Femur (tissue), 1 donor: ENCODE measurements around the gene PNPLA7.

Source experiments
- DNase-seq: peaks from one replicate; pipeline ENCODE4 v3.0.0-alpha.2; 2017

PNPLA7 gene

DNA sequence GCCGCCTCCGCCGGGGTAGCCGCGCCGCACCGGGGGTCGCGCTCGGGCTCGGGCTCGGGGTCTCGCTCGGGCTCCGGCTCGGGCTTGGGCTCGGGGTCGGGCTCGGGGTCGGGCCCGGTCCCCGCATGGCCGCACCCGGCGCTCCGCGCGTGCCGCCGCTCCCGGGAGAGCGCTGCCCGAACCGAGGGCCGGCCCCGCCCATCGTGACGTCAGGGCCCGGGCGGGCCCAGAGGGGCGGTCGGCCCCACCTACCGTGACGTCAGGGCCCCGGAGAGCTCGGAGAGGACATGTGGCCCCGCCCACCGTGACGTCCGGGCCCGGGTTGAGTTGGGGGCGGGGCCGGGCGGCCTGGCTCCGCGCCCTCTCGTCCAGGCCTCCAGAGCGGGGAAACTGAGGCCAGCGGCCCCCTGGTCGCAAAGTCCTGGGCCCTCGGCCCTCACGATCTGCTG, 91.0 kb downstream of the PNPLA7 start, which contains the start of gene NSMF:
Gene NSMF, minus strand, starts transcription at position 183 of the 449 bp plus-strand sequence. CDS start 232 bp downstream, outside the sequence.
- peak; percentile 95 for DNase-seq

DNA sequence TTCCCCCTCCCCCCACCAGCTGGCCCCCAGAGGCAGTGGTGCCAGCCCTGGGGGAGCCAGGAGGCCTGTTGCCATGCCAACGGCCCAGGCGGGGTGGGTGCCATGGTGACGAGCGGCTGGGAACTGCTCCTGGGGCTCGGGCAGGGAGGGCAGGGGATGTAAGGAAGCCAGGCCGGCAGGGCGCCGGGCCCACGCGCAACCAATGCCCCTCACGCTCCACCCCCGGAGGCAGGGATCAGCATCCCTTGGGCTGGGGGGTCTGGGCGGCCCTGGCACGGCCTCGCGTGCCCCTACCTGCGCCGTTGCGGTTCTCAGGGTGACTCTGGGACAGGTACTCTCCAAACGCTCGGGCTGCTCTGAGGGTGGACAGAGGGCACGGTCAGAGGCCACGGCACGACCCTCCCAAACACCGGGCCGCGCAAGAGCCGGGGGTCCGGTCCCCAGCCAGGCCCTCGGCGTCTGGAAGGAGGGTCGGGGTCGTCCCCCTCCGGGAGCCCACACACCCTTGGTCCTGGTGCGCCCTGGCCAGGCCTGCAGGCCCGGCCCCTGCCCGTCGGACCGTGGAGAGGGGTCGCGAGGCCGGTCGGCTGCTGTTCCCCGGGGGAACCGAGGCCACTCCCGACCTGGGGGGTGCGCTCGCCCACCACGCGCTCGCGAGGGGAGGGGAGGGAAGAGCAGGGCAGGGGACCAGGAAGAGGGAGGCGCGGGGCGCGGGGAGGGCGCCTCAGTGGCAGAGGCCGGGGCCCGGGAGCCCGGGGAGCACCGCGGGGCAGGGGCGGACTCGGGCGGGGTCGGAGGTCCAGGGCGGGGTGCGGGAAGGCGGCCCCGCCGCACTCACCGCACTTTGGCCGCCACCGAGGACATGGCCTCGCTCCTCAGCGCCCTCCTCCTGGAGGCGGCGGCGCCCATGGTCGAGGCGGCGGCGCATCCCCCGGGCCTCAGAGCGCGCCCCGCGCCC, 91.7 kb downstream of the PNPLA7 start:
- peak; percentile 58 for DNase-seq

DNA sequence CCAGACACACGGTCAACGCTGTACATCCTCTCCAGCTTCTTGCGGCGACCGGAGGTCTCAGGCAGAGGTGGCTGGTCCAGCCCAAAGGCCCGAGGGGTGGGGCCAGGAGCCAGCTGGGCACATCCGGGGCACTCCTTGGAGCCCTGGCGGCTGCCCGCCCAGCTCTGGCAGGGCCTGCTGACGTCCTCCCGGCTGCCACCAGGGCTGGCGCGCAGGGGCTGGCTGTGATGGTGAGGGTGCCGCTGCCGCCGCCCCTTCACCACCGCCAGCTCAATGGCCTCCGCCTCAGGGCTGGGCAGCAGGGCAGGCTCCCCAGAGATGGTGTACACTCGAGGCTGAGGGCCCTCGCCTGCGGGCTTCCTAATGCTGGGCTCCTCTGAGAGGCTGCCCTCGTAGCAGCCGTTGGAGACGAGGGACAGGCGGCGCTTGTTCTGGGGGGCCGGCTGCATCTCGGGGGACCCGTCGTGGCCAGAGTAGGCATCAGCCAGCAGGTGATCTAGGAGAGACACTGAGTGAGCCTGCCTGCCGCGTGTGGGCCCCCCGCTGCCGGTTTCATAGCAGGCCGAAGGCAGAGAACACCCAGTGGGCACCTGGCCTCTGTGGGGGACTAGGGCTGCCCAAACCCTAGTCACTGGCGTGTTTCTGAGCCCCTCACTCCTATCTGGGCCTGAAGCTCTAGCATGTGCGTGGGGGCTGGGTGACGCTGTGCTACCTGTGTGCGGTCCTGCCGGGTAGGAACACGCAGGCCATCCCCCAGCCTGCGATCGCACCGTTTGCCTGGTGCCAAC, 92.6 kb downstream of the PNPLA7 start:
- peak; percentile 36 for DNase-seq

DNA sequence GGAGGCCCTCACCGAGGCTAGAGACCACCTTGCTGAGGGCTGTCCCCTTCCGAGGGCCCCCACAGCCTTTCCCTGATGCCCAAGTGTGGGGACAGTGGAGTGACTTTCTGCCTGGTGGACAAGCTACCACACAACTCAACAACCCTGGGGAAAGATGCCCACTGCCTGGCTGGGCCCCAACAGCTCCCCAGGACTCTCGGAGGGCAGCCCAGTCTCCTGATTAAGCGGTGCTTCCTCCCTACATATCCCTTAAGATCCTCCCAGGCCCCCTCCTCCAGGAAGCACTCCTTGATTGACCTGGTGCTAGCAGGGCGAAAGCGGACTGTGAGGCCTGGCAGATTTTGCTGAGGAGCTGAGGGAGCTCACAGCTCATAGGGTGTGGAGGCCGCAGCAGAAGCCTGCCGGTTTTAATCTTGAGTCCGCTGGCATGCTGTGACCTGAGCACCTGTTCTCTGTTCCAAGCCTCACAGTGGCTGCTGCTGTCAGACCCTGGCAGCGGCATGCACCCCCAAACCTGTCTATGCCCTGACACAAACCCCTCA, 93.3 kb downstream of the PNPLA7 start:
- DNase-seq = peak; percentile 28

DNA sequence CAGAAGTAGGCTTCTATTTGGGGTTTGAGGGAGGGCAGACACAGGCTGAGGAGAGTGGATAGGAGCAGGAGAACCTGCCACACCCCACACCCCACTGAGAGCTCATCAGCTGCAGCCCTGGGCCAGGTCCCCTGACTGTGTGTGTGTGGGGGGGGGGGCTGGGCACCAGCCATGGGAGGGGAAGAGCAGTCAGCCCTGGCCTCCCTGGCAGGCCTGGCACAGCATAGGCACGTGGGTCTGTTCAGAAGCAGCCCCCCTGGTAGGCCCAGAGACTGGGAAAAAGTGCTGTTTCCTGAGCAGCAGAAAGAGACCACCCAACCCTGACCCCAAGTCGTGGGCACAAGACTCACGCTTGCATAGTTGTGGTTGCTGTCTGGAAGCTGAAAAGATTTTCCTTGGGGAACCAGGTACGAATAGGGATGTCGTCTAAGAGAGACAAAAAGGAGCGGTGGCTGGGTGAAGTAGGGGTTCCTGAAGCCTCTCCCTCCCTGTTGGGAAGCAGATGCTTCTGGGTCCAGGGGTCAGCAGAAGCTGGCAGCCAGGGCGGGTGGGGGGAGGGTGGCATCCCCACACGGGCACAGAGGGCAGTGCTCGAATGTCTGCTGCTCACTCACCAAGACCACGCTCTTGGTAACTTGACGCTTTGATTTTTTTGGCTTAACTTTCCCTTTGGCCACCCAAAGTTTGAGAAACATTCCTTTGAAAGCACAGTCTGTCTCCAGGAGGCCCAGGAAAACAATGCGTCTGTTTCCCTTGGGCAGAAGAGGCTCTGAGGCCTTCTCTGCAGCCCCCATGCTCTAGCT, 93.9 kb downstream of the PNPLA7 start:
- DNase-seq = peak; percentile 30

DNA sequence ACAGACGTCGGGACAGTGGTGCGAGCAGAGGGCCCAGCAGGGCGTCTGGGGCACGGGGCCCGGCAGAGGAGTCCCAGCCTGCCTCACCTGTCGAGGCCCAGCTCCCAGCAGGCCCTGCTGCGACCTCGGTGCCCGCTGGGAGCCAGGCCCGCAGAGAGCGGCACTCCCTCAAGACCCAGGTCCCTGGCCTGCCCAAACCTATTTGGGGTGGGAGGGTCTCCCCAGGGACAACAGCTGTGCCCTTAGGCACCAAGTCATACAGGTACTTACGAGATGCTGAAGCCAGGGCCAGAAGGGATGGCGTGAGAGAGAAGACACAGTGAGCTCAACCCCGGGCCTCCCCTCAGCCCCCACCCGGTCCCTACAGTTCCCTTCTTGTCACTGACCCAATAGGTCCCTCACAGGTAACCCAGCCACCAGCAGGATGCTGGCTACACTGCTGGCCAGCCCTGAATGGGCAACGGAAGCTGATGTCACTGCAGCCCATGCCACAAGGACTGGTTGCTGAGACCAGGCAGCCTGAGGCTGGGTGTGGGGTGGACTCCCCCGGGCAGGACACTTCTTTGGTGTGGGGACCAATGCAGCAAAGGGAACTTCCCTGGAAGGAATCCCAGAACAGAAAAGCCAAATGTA, 94.7 kb downstream of the PNPLA7 start:
- DNase-seq = peak; percentile 26

DNA sequence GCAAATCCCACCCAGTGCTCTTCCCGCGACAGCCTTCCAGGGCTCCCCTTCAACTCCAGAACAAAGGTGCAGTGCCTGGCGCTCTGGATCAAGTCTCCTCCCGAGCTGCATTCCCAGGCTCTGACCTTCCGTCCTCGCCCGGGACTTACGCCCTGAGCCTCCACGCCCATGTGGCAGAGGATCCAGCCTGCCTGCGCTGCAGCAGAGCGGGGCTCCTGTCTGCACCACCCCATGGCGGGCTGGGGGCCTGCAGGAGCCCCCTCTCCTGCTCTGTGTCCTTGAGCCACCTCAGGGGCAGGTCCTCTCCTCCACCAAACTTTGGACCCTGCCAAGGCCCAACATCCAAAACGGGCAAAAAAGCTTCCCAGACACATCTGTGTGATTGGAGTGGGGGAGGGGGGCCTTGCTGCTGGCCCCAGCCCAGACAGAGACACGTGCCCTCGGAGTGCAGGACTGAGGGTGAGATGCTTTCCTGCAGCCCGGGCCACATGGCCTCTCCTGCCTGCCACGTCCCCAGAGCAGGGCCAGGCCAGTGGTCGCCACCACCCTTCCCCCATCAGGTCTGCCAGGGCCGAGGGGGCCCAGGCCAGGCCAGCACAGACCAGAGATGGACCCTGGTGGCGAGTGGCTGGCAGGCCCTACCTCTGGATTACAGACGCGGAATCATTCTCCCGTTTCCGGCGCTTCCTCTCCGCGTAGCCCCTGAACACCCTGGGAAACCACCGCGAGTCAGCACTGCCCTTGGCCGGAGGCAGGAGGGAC, 95.4 kb downstream of the PNPLA7 start:
- DNase-seq = peak; percentile 42

DNA sequence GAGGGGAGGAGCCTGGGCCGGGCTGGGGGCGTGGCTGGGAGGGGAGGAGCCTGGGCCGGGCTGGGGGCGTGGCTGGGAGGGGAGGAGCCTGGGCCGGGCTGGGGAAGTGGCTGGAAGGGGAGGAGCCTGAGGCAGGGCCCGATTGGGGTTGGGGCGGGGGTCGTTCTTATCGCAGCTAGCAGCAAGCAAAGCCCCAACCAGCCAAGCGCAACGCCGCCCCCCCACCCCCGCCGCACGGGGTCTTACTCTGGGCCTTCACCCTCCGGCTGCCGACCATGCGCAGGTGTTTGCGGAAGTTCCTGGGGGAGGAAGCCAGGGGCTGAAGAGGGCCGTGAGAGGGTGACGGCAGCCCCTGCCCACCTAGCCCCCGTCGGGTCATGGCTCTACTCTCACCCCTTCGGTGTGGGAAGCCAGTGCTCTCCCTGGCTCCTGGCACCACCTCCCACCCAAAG, 96.0 kb downstream of the PNPLA7 start:
- DNase-seq = peak; percentile 72

DNA sequence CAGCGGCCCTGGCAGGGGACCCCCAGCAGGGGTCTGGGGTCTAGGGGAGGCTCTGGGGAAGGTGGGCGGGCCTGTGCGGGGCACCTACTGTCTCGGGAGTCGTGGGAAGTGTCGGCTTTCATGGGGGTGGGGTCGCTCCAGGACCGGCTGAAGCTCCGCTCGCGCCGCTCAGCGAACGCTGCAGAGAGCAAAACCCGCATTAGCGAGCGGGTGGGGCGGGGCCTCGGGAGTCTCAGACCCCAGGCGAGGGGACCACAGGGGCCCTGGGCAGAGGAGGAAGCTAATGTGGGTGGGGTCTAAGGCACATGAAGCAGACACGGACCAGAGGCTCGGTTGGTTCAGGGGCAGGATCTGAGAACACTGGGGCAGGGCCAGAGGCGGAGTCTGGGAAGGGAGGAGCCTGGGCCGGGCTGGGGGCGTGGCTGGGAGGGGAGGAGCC, 96.5 kb downstream of the PNPLA7 start:
- peak; percentile 81 for DNase-seq

DNA sequence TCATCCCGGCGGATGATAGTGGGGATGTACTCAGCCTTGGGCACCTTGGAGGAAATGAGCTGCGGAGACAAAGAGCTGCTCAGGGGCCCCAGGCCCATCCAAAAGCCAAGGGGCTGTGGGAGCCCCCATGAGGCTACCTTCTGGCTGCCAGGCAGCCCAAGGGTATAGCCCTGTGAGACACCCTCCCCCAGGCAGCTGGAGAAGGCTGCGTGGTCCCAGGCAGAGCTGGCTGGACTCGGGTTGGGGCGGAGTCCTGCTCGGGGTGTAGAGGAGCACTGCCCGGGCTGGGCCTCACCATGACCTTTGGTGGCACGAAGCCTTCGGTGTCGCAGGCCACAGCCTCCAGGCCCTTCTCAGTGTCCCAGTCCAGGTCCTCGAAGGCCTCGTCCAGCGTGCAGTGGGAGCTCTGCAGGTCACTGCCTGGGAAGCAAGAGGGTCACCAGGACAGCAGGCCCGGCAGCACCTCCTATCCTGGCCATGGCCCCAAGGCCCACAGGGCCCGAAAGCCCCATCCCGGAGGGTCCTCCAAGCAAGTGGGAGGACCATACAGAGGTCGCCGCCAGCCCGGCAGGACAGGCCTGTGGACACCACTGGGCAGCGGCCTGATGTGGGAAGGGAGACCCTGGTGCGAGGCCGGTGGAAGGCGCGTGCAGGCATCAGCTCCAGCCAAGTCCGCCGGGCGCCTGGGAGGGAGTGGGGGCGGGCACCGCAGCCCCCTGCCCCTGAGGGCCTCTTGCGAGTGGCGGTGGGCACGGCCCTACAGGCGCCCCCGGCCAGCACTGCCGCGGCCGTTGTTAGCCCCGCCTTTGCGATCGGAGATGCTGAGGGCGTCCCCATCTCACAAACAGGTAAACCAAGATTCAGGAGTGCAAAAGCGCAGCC, 97.2 kb downstream of the PNPLA7 start:
- peak; percentile 47 for DNase-seq

DNA sequence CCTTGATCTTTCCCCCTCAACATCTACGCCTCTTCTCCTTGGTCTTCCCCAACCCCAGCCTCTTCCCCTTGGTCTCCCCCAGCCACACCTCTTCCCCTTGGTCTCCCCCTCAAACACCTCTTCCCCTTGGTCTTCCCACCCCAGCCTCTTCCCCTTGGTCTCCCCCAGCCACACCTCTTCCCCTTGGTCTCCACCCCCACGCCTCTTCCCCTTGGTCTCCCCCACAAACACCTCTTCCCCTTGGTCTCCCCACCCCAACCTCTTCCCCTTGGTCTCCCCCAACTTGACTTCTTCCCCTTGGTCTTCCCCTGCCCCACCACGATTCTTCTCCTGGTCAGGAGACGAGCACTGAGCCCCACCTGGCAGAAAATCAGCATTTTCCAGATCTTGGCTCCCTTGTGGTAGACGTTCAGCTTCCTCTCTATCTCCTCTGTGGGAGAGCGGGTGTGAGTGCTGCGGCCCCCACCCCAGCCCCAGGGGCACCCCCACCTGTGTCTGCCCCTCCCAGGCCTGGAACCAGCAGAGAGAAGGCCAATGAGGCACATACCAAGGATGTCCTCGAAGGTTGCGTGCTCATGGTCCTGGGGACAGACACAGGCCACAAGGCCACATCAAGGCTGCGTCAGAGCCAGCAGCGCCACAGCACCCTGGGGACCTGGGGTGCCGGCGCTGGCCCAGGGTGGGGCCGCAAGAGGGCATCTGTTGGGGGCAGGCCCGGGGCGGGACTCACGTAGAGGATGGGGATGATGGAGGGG, 98.0 kb downstream of the PNPLA7 start:
- DNase-seq = peak; percentile 24

DNA sequence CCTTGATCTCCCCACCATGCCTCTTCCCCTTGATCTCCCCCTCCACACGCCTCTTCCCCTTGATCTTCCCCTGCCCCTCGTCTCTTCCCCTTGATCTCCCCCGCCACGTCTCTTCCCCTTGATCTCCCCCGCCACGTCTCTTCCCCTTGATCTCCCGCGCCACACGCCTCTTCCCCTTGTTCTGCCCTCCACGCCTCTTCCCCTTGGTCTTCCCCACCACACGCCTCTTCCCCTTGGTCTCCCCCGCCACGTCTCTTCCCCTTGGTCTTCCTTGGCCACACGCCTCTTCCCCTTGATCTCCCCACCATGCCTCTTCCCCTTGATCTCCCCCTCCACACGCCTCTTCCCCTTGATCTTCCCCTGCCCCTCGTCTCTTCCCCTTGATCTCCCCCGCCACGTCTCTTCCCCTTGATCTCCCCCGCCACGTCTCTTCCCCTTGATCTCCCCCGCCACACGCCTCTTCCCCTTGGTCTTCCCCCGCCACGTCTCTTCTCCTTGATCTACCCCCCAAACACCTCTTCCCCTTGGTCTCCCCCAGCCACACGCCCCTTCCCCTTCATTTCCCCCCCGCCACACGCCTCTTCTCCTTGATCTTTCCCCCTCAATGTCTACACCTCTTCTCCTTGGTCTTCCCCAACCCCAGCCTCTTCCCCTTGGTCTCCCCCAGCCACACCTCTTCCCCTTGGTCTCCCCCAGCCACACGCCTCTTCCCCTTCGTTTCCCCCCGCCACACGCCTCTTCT, 98.8 kb downstream of the PNPLA7 start:
- DNase-seq = peak; percentile 12

DNA sequence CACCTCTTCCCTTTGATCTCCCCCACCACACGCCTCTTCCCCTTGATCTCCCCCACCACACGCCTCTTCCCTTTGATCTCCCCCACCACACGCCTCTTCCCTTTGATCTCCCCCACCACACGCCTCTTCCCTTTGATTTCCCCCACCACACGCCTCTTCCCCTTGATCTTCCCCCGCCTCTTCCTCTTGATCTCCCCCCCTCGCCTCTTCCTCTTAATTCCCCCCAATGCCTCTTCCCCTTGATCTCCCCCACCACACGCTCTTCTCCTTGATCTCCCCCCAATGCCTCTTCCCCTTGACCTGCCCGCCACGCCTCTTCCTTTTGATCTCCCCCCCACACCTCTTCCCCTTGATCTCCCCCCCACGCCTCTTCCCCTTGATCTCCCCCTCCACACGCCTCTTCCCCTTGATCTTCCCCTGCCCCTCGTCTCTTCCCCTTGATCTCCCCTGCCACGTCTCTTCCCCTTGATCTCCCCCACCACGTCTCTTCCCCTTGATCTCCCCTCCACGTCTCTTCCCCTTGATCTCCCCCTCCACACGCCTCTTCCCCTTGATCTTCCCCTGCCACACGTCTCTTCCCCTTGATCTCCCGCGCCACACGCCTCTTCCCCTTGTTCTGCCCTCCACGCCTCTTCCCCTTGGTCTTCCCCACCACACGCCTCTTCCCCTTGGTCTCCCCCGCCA, 99.5 kb downstream of the PNPLA7 start:
- DNase-seq = peak; percentile 18

DNA sequence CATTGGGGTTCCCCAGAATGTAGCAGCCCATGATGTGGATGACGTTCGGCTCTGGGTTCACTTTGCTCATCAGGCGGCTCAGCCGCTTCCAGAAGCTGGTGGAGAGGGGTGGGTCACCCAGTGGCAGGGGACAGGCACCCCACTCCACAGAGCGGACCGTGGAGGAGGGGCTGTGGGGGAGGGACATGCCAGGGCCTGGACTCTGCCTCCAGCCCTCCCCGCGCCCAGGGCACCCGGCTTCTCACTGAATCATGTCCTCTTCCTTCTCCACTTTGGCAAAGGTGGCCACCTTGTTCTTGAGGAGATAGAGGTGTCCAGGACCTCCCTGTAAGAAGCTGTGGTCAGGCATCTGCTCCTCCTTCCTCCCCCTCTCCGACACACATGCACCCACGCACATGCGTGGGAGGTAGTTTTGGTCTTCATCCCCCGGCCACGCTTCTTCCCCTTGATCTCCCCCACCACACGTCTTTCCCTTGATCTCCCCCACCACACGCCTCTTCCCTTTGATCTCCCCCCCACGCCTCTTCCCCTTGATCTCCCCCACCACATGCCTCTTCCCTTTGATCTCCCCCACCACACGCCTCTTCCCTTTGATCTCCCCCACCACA, 100.2 kb downstream of the PNPLA7 start:
- DNase-seq = peak; percentile 20

DNA sequence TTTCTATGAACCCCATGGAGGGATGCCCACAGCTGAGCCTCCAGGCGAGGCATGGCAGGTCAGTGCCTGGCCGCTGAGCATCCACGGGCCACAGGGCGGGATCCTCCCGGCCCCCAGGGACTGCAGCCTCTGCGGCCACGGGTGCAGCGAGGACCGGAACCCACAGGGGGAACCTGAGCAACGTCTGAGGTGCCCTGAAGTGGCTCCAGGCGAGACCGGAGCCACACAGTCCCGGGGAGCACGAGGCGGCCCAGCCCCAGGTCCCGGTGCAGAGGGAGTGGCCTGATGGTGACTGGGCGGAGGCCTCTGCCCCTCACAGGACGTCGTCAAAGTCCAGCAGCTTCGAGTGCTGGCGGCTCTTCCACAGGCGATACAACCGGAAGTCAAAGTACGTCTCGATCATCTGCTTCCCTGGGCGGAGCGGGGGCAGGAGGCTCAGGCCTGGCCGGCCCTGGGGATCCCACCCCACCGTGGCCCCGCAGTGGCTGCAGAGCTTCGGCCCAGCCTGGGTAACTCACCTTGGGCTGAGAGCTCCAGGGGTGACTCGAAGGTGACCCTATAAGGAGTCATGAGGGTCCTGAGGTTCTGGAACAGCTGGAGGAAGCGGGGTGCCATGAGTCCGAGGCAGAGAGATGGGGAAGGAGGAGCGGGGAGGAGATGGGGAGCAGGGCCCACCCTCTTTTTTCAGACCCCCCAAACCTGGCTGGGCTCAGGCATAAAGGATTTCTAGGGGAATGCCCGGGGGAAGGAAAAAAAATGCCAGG, 100.9 kb downstream of the PNPLA7 start:
- no peak for DNase-seq

DNA sequence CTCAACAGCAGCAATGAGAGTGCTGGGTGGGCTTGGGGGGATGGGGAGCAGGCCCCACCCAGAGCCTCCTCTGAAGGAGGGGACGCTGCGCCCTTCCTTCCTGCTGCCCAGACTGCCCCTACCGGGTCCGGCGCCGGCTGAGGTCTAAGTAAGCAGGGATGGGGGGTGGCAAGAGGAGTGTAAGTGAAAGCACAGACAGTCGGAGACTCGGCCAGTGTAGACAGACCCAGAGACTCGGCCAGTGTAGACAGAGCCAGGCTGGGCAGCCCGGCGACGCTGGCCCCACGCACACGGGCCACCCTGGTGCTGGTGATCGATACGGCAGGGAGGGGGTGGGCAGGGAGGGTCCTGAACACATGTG, 101.6 kb downstream of the PNPLA7 start:
- no peak for DNase-seq
